NB4 (cell line): ENCODE measurements around the gene CELF1.

Source experiments
- DNase-seq: peaks from one replicate; pipeline ENCODE4 v3.0.0; 2010; ENCODE audit warnings: low read depth
- H3K4me3 ChIP-seq: one replicate; pipeline ENCODE4 v1.5.1; 2011; ENCODE audit warnings: mild to moderate bottlenecking, low read depth, low read length, moderate library complexity
- MYC ChIP-seq: IDR thresholded peaks from 2 replicates; pipeline ENCODE4 v1.6.1; 2011; ENCODE audit warnings: low read depth, low read length
- POLR2A ChIP-seq: IDR thresholded peaks from 2 replicates; pipeline ENCODE4 v1.6.1; 2011; ENCODE audit warnings: mild to moderate bottlenecking; ENCODE audit not compliant: insufficient read length; ENCODE audit errors: extremely low read depth
- TF ChIP-seq, protein P1 (sequence below): IDR thresholded peaks from one replicate; pipeline ENCODE4 v1.5.1; 2012; ENCODE audit warnings: low read depth, low read length
- TF ChIP-seq, protein P2 (sequence below): IDR thresholded peaks from 2 replicates; pipeline ENCODE4 v1.6.1; 2011; ENCODE audit warnings: low read depth, low read length

The CELF1 gene

GRCh38 chr11:47495011-47495855 lies 57.7 kb downstream of the CELF1 start:
- no peak for TF ChIP-seq MYC
- TF ChIP-seq, protein P1, sequence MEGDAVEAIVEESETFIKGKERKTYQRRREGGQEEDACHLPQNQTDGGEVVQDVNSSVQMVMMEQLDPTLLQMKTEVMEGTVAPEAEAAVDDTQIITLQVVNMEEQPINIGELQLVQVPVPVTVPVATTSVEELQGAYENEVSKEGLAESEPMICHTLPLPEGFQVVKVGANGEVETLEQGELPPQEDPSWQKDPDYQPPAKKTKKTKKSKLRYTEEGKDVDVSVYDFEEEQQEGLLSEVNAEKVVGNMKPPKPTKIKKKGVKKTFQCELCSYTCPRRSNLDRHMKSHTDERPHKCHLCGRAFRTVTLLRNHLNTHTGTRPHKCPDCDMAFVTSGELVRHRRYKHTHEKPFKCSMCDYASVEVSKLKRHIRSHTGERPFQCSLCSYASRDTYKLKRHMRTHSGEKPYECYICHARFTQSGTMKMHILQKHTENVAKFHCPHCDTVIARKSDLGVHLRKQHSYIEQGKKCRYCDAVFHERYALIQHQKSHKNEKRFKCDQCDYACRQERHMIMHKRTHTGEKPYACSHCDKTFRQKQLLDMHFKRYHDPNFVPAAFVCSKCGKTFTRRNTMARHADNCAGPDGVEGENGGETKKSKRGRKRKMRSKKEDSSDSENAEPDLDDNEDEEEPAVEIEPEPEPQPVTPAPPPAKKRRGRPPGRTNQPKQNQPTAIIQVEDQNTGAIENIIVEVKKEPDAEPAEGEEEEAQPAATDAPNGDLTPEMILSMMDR, result no peak
- TF ChIP-seq, protein P2, sequence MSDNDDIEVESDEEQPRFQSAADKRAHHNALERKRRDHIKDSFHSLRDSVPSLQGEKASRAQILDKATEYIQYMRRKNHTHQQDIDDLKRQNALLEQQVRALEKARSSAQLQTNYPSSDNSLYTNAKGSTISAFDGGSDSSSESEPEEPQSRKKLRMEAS, result no peak
- TF ChIP-seq POLR2A, result no peak
- DNase-seq, result no peak
- H3K4me3 ChIP-seq, result no peak overlapping the region

DNA sequence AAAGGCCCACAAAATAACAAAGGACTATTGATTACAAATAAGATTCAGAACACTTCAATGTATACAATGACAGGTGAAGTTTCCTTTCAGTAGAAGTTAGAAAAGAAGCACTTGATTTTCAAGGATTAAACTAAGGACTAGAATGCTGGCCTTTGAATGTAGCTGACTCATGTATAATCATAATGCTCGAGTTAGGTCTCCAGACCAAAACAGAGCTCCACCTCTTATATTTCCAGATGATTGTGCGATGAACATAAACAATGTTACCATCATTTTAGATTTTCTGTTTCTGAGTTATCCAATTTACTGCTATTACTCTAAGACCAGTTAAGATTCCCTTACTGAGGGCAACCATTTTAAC lies 63.6 kb downstream of the CELF1 start:
- H3K4me3 ChIP-seq, result no peak overlapping the region
- TF ChIP-seq POLR2A, result no peak
- TF ChIP-seq, protein P1, result no peak
- no peak for TF ChIP-seq MYC
- TF ChIP-seq, protein P2, result no peak
- DNase-seq, result no peak

- TF ChIP-seq, protein P2, result no peak
- TF ChIP-seq, protein P1, result no peak
- no peak for TF ChIP-seq POLR2A
- no peak for TF ChIP-seq MYC
- DNase-seq, result no peak
Measured at GRCh38 chr11:47488674-47489394, 64.1 kb downstream of the CELF1 start.

GRCh38 chr11:47488111-47488510 lies 64.8 kb downstream of the CELF1 start:
- DNase-seq, result no peak
- no peak overlapping the region for H3K4me3 ChIP-seq
- TF ChIP-seq POLR2A, result no peak

More at GRCh38 chr11:47488674-47489394, 64.1 kb downstream of the CELF1 start:
- H3K4me3 ChIP-seq, result no peak overlapping the region

GRCh38 chr11:47487421-47487820 lies 65.5 kb downstream of the CELF1 start:
- no peak overlapping the region for H3K4me3 ChIP-seq
- TF ChIP-seq, protein P1, result no peak
- no peak for TF ChIP-seq POLR2A
- TF ChIP-seq, protein P2, result no peak
- TF ChIP-seq MYC, result no peak
- DNase-seq, result no peak

- H3K4me3 ChIP-seq, result no peak overlapping the region
- TF ChIP-seq, protein P1, result no peak
- TF ChIP-seq MYC (no peak), POLR2A (no peak)
- TF ChIP-seq, protein P2, result no peak
- peak; percentile 6 for DNase-seq
Measured at GRCh38 chr11:47485107-47485506, 67.8 kb downstream of the CELF1 start.
